Inflammatory macrophage treated with lipopolysaccharide for 1 hour (primary cell): ENCODE measurements around the gene ZPR1.
"Not testable (repeated sequence)": the region's sequence is repeated elsewhere in the genome, so short reads cannot be mapped to it uniquely, and the experiment has no call there.

Experiments
- DNase-seq, 2 donors: peaks; one replicate each; pipeline ENCODE4 v3.0.0-alpha.2; 2020 to 2022

ZPR1 gene

DNA sequence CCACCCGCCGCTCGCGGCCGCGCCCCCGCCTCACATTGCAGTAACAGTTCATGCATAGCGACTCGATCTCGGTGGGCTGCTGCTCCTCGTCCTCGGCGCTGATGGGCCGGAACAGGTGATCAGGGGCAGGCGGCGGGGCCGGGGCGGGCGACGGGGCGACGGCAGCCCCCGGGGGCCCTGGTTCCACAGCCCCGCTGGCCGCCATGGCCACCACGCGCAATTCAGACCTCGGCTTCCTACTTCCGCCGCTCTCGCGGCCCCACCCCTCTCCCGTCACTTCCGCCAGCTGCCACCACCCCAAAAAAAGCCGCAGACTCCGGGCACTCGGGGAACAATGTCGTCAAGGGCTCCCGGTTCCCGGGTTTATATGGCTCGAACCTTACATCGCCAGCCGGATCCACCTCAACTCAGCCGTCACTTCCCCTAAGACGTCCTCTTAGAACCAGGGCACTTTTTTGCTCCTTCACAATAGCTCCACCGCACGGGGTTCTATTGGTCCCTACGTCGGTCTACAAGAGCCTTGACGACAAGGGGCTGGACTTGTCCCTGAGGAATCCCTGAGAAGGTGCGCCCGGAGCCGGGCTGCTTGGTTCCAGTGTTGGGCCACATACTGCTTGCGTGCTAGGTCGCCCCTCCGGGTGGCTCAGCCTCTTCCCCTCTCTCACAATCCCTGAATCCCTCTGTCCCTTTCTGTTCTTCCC, at the start of gene ZPR1:
Gene ZPR1, minus strand, starts transcription at position 238 of the 701 bp plus-strand sequence. Its CDS starts 33 bp downstream, at position 205.
- peak; percentile 69 to 85 for DNase-seq

DNA sequence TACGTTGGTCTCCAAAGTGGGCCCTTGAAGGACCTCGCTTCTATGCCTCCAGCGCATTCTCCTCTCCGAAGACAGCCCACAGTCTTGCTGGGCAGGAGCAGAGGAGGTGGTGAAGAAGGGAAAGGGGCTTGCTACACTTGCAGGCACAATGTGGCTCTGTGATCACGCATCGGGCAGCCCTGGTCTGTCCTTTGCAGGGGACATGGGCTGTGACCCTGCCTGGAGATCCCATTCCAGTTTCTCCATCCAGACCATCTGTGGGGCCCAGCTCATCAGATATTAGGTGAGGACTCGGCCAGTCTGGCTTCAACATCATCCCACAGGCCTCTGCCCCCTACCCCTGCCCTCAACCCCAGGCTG, 48.8 kb upstream of the ZPR1 start:
- DNase-seq = no peak

DNA sequence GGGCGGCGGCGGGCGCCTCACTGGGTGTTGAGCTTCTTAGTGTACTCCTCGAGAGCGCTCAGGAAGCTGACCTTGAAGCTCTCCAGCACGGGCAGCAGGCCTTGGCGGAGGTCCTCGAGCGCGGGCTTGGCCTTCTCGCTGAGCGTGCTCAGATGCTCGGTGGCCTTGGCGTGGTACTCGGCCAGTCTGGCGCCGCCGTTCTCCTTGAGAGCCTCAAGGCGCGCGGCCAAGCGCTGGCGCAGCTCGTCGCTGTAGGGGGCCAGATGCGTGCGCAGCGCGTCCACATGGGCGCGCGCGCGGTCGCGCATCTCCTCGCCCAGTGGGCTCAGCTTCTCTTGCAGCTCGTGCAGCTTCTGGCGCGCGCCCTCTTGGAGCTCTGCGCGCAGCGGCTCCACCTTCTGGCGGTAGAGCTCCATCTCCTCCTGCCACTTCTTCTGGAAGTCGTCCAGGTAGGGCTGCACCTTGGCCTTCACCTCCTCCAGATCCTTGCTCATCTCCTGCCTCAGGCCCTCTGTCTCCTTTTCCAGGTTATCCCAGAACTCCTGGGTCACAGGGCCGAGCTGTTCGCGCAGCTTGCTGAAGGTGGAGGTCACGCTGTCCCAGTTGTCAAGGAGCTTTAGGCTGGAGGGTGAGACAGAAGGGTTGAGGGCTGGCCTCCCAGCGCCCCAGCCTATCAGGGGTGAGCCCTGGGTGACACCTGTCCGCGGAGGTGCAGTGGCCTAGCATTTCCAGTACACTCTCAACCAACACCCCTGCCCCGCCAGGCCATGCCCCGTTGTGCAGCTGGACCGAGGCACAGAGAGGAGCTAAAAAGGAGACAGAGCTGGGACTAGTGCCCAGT, 48.2 kb upstream of the ZPR1 start:
- DNase-seq = peak; percentile 40 to 56

- no peak for DNase-seq
These were observed 47.4 kb upstream of the ZPR1 start for GRCh38 chr11:116835042-116835772.

GRCh38 chr11:116834535-116835041, 46.8 kb upstream of the ZPR1 start:
- not testable (repeated sequence) for DNase-seq

GRCh38 chr11:116833816-116834534, 46.2 kb upstream of the ZPR1 start:
- no peak for DNase-seq

- no peak for DNase-seq
These were observed 45.6 kb upstream of the ZPR1 start for GRCh38 chr11:116833491-116833815.

GRCh38 chr11:116832350-116833290, 44.8 kb upstream of the ZPR1 start:
- no peak for DNase-seq

- no peak for DNase-seq
These were observed 44.0 kb upstream of the ZPR1 start for GRCh38 chr11:116831790-116832349.

DNA sequence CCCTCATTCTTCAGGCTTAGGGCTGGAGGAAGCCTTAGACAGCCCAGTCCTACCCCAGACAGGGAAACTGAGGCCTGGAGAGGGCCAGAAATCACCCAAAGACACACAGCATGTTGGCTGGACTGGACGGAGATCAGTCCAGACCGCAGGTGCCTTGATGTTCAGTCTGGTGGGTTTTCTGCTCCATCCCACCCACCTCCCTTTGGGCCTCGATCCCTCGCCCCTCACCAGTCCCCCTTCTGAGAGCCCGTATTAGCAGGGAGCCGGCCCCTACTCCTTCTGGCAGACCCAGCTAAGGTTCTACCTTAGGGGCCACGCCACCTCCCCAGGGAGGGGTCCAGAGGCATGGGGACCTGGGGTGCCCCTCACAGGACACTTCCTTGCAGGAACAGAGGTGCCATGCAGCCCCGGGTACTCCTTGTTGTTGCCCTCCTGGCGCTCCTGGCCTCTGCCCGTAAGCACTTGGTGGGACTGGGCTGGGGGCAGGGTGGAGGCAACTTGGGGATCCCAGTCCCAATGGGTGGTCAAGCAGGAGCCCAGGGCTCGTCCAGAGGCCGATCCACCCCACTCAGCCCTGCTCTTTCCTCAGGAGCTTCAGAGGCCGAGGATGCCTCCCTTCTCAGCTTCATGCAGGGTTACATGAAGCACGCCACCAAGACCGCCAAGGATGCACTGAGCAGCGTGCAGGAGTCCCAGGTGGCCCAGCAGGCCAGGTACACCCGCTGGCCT, 42.5 kb upstream of the ZPR1 start:
- no peak for DNase-seq

- DNase-seq = no peak
These were observed 41.8 kb upstream of the ZPR1 start, which contains the start of gene APOC3 for GRCh38 chr11:116829525-116830183. Gene APOC3, plus strand, starts transcription at chr11:116829907. Its CDS starts 676 bp downstream, at chr11:116830583.

DNA sequence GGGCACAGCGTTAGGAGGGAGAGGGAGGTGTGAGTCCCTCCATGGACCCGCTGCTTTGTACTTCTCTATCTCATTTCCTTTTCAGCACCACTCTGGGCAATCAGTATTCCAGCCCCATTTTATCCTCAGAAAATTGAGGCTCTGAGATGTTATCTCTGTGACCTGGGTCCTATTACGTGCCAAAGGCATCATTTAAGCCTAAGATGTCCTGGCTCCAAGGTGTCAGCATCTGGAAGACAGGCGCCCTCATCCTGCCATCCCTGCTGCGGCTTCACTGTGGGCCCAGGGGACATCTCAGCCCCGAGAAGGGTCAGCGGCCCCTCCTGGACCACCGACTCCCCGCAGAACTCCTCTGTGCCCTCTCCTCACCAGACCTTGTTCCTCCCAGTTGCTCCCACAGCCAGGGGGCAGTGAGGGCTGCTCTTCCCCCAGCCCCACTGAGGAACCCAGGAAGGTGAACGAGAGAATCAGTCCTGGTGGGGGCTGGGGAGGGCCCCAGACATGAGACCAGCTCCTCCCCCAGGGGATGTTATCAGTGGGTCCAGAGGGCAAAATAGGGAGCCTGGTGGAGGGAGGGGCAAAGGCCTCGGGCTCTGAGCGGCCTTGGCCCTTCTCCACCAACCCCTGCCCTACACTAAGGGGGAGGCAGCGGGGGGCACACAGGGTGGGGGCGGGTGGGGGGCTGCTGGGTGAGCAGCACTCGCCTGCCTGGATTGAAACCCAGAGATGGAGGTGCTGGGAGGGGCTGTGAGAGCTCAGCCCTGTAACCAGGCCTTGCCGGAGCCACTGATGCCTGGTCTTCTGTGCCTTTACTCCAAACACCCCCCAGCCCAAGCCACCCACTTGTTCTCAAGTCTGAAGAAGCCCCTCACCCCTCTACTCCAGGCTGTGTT, 41.1 kb upstream of the ZPR1 start:
- no peak for DNase-seq

GRCh38 chr11:116827461-116827860, 39.6 kb upstream of the ZPR1 start:
- no peak for DNase-seq

DNA sequence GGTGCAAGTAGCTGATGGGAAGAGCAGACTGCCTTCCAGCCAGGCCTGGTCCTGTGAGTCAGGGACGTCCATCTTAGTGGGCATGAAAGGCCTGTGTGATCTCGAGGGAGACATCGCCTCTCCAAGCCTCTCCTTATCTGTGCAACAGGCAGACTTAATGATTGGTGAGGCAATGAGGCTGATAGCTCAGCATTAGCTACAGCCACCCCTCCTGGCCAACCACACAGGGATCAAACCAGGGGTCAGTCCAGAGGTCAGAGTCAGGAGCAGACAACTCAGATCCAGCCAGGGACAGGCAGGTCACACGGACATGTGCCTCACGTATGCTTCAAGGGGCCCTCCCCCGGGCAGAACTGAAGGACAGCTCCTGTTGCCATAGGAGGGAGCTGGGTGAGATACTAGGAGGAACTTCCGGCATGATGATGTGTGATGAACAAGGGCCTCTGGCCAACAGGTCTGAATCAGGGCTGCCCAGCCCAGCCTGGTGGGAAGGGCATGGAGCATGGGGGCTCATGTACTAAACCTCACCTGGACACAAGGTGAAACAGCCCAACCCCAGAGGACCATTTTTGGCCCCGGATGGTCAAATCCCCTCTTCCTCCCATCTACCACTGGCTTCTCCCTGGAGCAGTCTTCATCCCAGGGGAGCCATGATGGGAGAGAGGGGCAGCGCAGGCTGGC, 39.1 kb upstream of the ZPR1 start:
- DNase-seq = no peak

- no peak for DNase-seq
These were observed 38.3 kb upstream of the ZPR1 start for GRCh38 chr11:116825854-116826750.

DNA sequence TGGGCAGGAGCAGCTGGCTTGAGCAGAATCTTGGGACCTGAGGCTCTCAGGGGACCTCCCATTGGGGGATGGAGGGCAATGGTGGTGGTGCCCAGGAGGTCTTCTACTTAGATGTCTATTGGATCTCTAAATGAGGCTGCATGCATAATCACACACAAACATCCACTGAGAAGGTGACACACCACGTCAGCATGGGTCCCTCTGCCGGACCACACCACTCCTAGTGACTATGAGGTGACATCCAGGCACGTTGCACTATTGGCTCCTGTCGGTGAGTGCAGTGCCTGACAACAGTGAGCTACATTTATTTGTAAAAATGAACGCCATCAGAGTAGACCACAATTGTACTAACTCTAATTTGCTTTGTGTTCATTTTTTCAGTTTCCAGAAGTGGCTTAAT, 37.6 kb upstream of the ZPR1 start:
- no peak for DNase-seq
